Measurements from ENCODE around the gene DYNC1LI1. TPM values are rescaled to one million over a fixed set of nuclear protein-coding genes. Genes with fewer than 3 reads are reported as not detected.

The DYNC1LI1 gene
- total RNA-seq, 6 experiments from 2014 or later: 43.6 to 51.8 (median 46.3) TPM

DNA sequence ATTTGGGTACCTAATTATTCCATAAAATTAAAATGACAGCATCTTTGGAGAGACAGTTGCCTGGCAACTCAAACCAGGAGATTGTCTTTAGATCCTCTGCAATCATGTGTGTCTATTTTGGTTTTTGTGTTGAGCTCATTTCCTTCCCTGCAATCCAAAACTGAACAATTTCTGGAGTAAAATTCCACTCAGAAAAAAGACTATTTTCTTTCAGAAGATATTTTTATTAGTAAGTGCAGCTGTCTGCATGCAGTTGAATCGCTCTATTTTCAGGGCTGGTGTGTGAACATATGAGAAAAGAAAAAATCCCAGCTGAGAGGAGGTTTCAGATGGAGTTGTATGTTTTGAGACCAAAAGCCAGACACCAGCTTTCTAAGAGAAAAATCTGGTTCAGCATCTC is 41.9 kb upstream of the DYNC1LI1 start:
- Mint-ChIP-seq H3K9me3 (no peaks in the 10 kb centered on the region), H3K27ac (no peak overlapping the region), H3K4me1 (ENCODE audit: low read depth) (peaks cover 14% of the 10 kb centered on the region), H3K27me3 (ENCODE audit: insufficient read depth) (peaks cover 5% of the 10 kb centered on the region; the same call in 1 of the 2 replicates), H3K36me3 (ENCODE audit: low read depth) (no peaks in the 10 kb centered on the region), H3K4me3 (no peak overlapping the region)
- DNase-seq: no peak
- TF ChIP-seq, protein P1, sequence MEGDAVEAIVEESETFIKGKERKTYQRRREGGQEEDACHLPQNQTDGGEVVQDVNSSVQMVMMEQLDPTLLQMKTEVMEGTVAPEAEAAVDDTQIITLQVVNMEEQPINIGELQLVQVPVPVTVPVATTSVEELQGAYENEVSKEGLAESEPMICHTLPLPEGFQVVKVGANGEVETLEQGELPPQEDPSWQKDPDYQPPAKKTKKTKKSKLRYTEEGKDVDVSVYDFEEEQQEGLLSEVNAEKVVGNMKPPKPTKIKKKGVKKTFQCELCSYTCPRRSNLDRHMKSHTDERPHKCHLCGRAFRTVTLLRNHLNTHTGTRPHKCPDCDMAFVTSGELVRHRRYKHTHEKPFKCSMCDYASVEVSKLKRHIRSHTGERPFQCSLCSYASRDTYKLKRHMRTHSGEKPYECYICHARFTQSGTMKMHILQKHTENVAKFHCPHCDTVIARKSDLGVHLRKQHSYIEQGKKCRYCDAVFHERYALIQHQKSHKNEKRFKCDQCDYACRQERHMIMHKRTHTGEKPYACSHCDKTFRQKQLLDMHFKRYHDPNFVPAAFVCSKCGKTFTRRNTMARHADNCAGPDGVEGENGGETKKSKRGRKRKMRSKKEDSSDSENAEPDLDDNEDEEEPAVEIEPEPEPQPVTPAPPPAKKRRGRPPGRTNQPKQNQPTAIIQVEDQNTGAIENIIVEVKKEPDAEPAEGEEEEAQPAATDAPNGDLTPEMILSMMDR (IDR thresholded peaks at IDR 0.05): no peak

DNA sequence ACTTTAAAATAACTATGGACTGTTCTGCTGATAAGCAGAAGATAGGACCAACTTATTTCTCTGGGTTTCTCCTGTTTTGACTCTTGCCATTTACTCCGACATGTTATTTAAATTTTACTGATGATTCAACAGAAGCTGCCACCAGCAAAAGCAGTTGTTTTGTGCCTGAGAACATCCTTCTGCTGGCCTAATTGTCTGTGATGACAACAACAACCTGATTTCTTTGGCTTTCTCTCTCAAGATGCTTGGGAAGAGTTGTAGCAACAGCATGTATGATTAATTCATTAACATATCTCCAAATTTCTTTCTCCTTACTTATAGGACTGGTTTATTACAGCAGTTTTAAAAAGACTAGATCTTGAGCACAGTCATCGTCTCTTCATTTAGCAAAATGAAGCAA is 36.9 kb upstream of the DYNC1LI1 start:
- Mint-ChIP-seq H3K9me3 (no peaks in the 10 kb centered on the region), H3K4me3 (no peak overlapping the region), H3K27ac (no peak overlapping the region), H3K4me1 (ENCODE audit: low read depth) (no peaks in the 10 kb centered on the region), H3K36me3 (ENCODE audit: low read depth) (no peaks in the 10 kb centered on the region), H3K27me3 (ENCODE audit: insufficient read depth) (peaks cover 14% of the 10 kb centered on the region)
- TF ChIP-seq, protein P1 (IDR thresholded peaks at IDR 0.05): no peak
- DNase-seq: no peak

DNA sequence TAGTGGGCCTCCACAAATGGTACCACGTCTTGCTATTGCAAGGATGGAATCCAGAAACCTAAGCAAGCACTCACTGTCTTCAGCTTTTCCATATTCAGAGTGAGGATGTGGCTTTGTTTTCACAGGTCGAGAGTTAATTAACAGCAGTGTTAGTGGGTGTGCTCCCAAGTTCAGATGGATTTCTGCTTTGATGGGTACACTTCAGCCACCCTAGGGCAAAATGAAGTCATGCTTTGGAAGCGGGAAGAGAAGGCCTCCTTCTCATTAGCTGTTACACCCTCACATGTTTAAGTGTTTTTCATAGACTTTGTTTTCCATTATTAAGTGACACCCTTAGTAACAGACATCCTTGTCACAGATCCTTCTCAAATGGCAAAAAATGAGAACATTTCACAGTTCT is 36.3 kb upstream of the DYNC1LI1 start:
- Mint-ChIP-seq H3K27me3 (ENCODE audit: insufficient read depth) (peaks cover 14% of the 10 kb centered on the region), H3K27ac (no peak overlapping the region), H3K9me3 (no peaks in the 10 kb centered on the region), H3K4me3 (no peak overlapping the region), H3K36me3 (ENCODE audit: low read depth) (no peaks in the 10 kb centered on the region), H3K4me1 (ENCODE audit: low read depth) (no peaks in the 10 kb centered on the region)
- DNase-seq: no peak
- TF ChIP-seq, protein P1 (IDR thresholded peaks at IDR 0.05): no peak

DNA sequence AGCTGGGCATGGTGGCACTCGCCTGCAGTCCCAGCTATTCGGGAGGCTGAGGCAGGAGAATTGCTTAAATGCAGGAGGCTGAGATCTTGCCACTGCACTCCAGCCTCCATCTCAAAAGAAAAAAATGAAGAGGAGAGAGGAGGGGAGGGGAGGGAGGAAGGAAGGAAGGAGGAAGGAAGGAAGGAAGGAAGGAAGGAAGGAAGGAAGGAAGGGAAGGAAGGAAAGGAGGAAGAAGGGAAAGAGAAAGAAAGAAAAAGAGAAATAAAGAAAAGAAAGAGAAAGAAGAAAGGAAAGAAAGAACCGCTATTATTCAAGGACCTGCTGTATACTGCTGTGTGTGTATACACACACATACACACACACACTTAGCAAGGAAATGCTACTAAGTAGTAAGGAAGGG is 35.6 kb upstream of the DYNC1LI1 start:
- no peak overlapping the region for H3K4me3 Mint-ChIP-seq
- H3K27ac Mint-ChIP-seq: no peak overlapping the region
- no peaks in the 10 kb centered on the region for H3K4me1 Mint-ChIP-seq (ENCODE audit: low read depth)
- TF ChIP-seq, protein P1 (IDR thresholded peaks at IDR 0.05): no peak
- H3K9me3 Mint-ChIP-seq: no peaks in the 10 kb centered on the region
- DNase-seq: no peak
- H3K27me3 Mint-ChIP-seq (ENCODE audit: insufficient read depth): peaks cover 14% of the 10 kb centered on the region
- no peaks in the 10 kb centered on the region for H3K36me3 Mint-ChIP-seq (ENCODE audit: low read depth)

DNA sequence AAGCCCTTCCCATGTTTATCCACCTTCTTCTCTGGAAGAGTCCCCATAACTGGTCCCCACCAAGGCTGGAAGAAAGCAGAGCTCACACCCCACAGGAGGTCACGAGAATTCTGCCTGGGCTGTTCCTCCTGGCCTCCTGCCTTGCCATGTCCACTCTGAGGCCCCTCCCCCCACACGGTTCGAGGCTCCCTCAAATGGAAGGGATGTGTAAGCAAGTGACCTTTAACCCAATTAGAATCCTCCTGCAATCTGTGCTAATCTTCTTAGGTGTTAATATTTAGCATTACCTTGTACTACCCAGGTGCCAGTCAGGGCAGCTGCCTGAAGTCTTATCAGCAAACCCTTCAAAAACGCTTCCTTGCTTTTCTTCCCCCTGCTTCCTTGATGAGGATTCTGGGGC is 32.4 kb upstream of the DYNC1LI1 start:
- no peak overlapping the region for H3K27ac Mint-ChIP-seq

More for the DNA sequence above, 32.4 kb upstream of the DYNC1LI1 start:
- no peak for DNase-seq
- TF ChIP-seq, protein P1 (IDR thresholded peaks at IDR 0.05): no peak
- H3K9me3 Mint-ChIP-seq: no peaks in the 10 kb centered on the region
- no peak overlapping the region for H3K4me3 Mint-ChIP-seq
- peaks cover 11% of the 10 kb centered on the region for H3K27me3 Mint-ChIP-seq (ENCODE audit: insufficient read depth)
- no peaks in the 10 kb centered on the region for H3K4me1 Mint-ChIP-seq (ENCODE audit: low read depth)
- no peaks in the 10 kb centered on the region for H3K36me3 Mint-ChIP-seq (ENCODE audit: low read depth)

Measured in HFFc6 (cell line).